Pons (tissue), 1 donor: ENCODE measurements around the gene DENND6A.
A peak's percentile ranks its signal among the peaks of the same experiment; 100 is the strongest.
"Not testable (repeated sequence)": the region's sequence is repeated elsewhere in the genome, so short reads cannot be mapped to it uniquely, and the experiment has no call there.

Experiments
- DNase-seq: peaks from one replicate; pipeline ENCODE4 v3.0.0-alpha.2; 2016; ENCODE audit warnings: low spot score

The DENND6A gene

GRCh38 chr3:57627976-57628375 is 64.9 kb downstream of the DENND6A start:
- peak; percentile 87 for DNase-seq

- no peak for DNase-seq
These were observed 68.1 kb downstream of the DENND6A start for GRCh38 chr3:57624801-57625200.

- no peak for DNase-seq
These were observed 70.5 kb downstream of the DENND6A start for GRCh38 chr3:57622362-57622761.

GRCh38 chr3:57617739-57618138 is 75.1 kb downstream of the DENND6A start:
- DNase-seq: no peak

- no peak for DNase-seq
These were observed 76.6 kb downstream of the DENND6A start for GRCh38 chr3:57616233-57616632.

GRCh38 chr3:57611870-57612269 is 81.0 kb downstream of the DENND6A start:
- DNase-seq: not testable (repeated sequence)

- DNase-seq: no peak
These were observed 87.2 kb downstream of the DENND6A start for GRCh38 chr3:57605683-57606082.

- no peak for DNase-seq
These were observed 87.9 kb downstream of the DENND6A start for GRCh38 chr3:57604971-57605370.

- no peak for DNase-seq
These were observed 92.7 kb downstream of the DENND6A start for GRCh38 chr3:57600195-57600594.

GRCh38 chr3:57598765-57599360 is 94.0 kb downstream of the DENND6A start:
- no peak for DNase-seq

GRCh38 chr3:57597127-57597923 is 95.6 kb downstream of the DENND6A start, which contains the start of gene ARF4:
TSS of gene ARF4 (minus strand) at chr3:57597344. CDS start at chr3:57597140, 204 bp downstream.
- DNase-seq: peak; percentile 99

- DNase-seq: peak; percentile 55
These were observed 96.3 kb downstream of the DENND6A start for GRCh38 chr3:57596495-57597126.

GRCh38 chr3:57594576-57594975 is 98.3 kb downstream of the DENND6A start:
- no peak for DNase-seq

GRCh38 chr3:57594144-57594543 is 98.7 kb downstream of the DENND6A start:
- no peak for DNase-seq

GRCh38 chr3:57592306-57592705 is 100.6 kb downstream of the DENND6A start:
- DNase-seq: no peak

- no peak for DNase-seq
These were observed 105.0 kb downstream of the DENND6A start for GRCh38 chr3:57587905-57588304.

- DNase-seq: no peak
These were observed 106.1 kb downstream of the DENND6A start for GRCh38 chr3:57586778-57587177.

- DNase-seq: no peak
These were observed 109.3 kb downstream of the DENND6A start for GRCh38 chr3:57583544-57583943.

- no peak for DNase-seq
These were observed 110.3 kb downstream of the DENND6A start for GRCh38 chr3:57582474-57583168.

GRCh38 chr3:57577801-57578200 is 115.1 kb downstream of the DENND6A start:
- DNase-seq: no peak

- peak; percentile 77 for DNase-seq
These were observed 116.8 kb downstream of the DENND6A start for GRCh38 chr3:57575966-57576626.
